ENCODE data around the gene HOMER3. TPM values are rescaled to one million over a fixed set of nuclear protein-coding genes. Genes with fewer than 3 reads are reported as not detected.

Gene HOMER3
- total RNA-seq, 1 donor from 2014 or later: 29.3 TPM

GRCh38 chr19:18881491-18881890, 59.5 kb downstream of the HOMER3 start:
- intact Hi-C loops (cut with DNase I): no loop called here
- Histone ChIP-seq H3K4me1 (no peaks in the 10 kb centered on the region), H3K4me3 (no peak overlapping the region), H3K36me3 (no peaks in the 10 kb centered on the region), H3K27me3 (no peaks in the 10 kb centered on the region), H3K27ac (no peak overlapping the region), H3K9me3 (no peaks in the 10 kb centered on the region)
- DNase-seq (no peak), ATAC-seq (no peak)
- TF ChIP-seq, protein P1, sequence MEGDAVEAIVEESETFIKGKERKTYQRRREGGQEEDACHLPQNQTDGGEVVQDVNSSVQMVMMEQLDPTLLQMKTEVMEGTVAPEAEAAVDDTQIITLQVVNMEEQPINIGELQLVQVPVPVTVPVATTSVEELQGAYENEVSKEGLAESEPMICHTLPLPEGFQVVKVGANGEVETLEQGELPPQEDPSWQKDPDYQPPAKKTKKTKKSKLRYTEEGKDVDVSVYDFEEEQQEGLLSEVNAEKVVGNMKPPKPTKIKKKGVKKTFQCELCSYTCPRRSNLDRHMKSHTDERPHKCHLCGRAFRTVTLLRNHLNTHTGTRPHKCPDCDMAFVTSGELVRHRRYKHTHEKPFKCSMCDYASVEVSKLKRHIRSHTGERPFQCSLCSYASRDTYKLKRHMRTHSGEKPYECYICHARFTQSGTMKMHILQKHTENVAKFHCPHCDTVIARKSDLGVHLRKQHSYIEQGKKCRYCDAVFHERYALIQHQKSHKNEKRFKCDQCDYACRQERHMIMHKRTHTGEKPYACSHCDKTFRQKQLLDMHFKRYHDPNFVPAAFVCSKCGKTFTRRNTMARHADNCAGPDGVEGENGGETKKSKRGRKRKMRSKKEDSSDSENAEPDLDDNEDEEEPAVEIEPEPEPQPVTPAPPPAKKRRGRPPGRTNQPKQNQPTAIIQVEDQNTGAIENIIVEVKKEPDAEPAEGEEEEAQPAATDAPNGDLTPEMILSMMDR (IDR thresholded peaks at IDR 0.05): no peak

DNA sequence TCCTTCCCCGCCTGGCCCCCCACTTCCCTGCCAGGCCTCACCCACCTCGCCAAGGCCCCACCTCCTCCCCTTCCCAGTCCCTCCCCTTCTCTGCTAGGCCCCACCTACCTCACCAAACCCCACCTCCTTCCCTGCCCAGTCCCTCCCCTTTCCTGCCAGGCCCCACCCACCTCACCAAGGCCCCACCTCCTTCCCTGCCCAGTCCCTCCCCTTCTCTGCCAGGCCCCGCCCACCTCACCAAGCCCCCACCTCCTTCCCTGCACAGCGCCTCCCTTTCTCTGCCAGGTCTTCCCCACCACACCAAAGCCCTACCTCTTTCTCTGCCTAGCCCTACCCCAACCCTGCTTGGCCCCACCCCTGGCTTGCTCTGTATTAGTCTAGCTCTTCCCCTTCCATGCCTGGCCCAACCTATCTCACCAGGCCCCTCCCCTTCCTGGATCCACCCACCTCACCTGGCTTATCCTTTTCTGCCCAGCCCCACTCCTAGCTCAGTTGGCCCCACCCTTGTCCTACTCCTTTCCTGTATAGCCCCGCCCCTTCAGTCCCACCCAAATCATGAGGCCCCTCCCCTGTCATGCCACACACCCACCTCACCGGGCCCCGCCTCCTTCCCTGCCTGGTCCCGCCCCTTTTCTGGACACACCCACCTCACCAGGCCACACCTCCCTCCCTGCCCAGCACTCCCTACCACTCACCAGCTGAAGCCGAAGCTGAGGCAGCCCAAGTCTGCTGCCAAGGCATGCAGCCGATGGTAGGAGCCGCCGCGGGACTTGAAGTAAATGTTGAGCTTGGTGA, 61.2 kb downstream of the HOMER3 start:
- TF ChIP-seq, protein P1 (IDR thresholded peaks at IDR 0.05): no peak
- no peaks in the 10 kb centered on the region for H3K36me3 ChIP-seq
- H3K9me3 ChIP-seq: no peaks in the 10 kb centered on the region
- H3K4me3 ChIP-seq: no peak overlapping the region
- no peak overlapping the region for H3K27ac ChIP-seq
- DNase-seq: no peak
- H3K27me3 ChIP-seq: no peaks in the 10 kb centered on the region
- intact Hi-C loops (cut with DNase I): no loop called here
- H3K4me1 ChIP-seq: no peaks in the 10 kb centered on the region
- ATAC-seq: peak; percentile 65

Other genes with a start within 250 kb of the HOMER3 start
- 9.7 TPM for gene COMP, start 149.9 kb downstream of the HOMER3 start, total RNA-seq
- gene UPF1, start 109.3 kb downstream of the HOMER3 start, total RNA-seq: 80.8 TPM
- not detected for gene CERS1, start 45.1 kb downstream of the HOMER3 start, total RNA-seq
- 141 TPM for gene COPE, start 21.8 kb downstream of the HOMER3 start, total RNA-seq
- gene DDX49, start 21.5 kb downstream of the HOMER3 start, total RNA-seq: 45.9 TPM
- 75.6 TPM for gene SUGP2, start 92.3 kb upstream of the HOMER3 start, total RNA-seq
- gene ARMC6, start 92.4 kb upstream of the HOMER3 start, total RNA-seq: 21.7 TPM
- gene SLC25A42, start 122.8 kb upstream of the HOMER3 start, total RNA-seq: 12.7 TPM
- gene TMEM161A, start 197.3 kb upstream of the HOMER3 start, total RNA-seq: 31.0 TPM
- 1.4 TPM for gene MEF2B, start 229.0 kb upstream of the HOMER3 start, total RNA-seq

Data from upper lobe of right lung (tissue), 1 donor.